Heart right ventricle (tissue), 16 donors: Measurements from ENCODE around the gene YIPF4. TPM values are rescaled to one million over a fixed set of nuclear protein-coding genes. Genes with fewer than 3 reads are reported as not detected.

Experiments
- ATAC-seq, 8 donors: fragments of 200-7000 bp; cut with Tn5 transposase; one replicate each; pipeline ENCODE4 v1.9.1; 2020; ENCODE audit warnings: mild to moderate bottlenecking in 8 of 8, moderate library complexity in 8 of 8, moderate number of reproducible peaks in 1 of 8
- DNase-seq, 2 donors: peaks; one replicate each; pipeline ENCODE4 v3.0.0-alpha.2; 2020
- H3K27ac ChIP-seq, 10 donors: fragments of 200-600 bp; sonication (generic) in 2 of 10; one replicate each; pipeline versions ENCODE4 v1.5.0 to v1.8.0; 2020 to 2022; ENCODE audit warnings: mild to moderate bottlenecking in 3 of 10
- H3K27me3 ChIP-seq, 7 donors: fragments of 200-600 bp; one replicate each; pipeline ENCODE4 v1.8.0; 2021 to 2022; ENCODE audit warnings: mild to moderate bottlenecking in 2 of 7
- H3K36me3 ChIP-seq, 9 donors: fragments of 200-600 bp; sonication (generic) in 1 of 9; one replicate each; pipeline versions ENCODE4 v1.5.0 to v1.8.0; 2020 to 2022; ENCODE audit warnings: mild to moderate bottlenecking in 2 of 9
- H3K4me1 ChIP-seq, 9 donors: fragments of 200-600 bp; sonication (generic) in 1 of 9; one replicate each; pipeline versions ENCODE4 v1.5.0 to v1.8.0; 2020 to 2022; ENCODE audit warnings: mild to moderate bottlenecking in 4 of 9
- H3K4me3 ChIP-seq, 10 donors: fragments of 200-600 bp; sonication (generic) in 2 of 10; one replicate each; pipeline versions ENCODE4 v1.5.0 to v1.8.0; 2020 to 2022; ENCODE audit warnings: mild to moderate bottlenecking in 7 of 10, moderate library complexity in 2 of 10
- H3K9me3 ChIP-seq, 11 donors: fragments of 200-600 bp in 10 of 11; sonication (generic) in 2 of 11; one replicate each; pipeline versions ENCODE4 v1.5.0 to v1.8.0; 2013 to 2022; ENCODE audit warnings: mild to moderate bottlenecking in 2 of 11, control low read depth in 1 of 11, moderate library complexity in 1 of 11
- WGBS, 2 donors: extraction: QIAGEN DNeasy Blood & Tissue Kit; methylation state at CpG; one replicate each; pipeline ENCODE4 v1.1.7; 2013; ENCODE audit warnings: inconsistent platforms in 1 of 2; 5-methylcytosine and 5-hydroxymethylcytosine counted together
- intact Hi-C, 10 donors: fragments of 100-400 bp; cut with DNase I; formaldehyde crosslinking; loops; one replicate each; pipeline versions ENCODE4 v1.11.1 to v1.14.2; 2022
- polyA plus RNA-seq, 2 donors: library from polyadenylated mRNA; stranded (reverse); fragments of 200-250 nt; gene quantifications; one replicate each; pipeline ENCODE4 v1.2.3, GENCODE V29; 2013
- total RNA-seq, 10 donors: library from RNA; stranded (reverse); fragmentation: NEBNext Ultra II Directional in 3 of 10; extraction: Animal tissue kit (Norgen Biotek cat#: 25700) in 3 of 10; gene quantifications; one replicate each; pipeline versions ENCODE4 v1.2.1 to v1.2.4, GENCODE V29; 2021 to 2023
- TF ChIP-seq, protein P1 (sequence below), 9 donors: fragments of 200-600 bp; sonication (generic) in 2 of 9; IDR thresholded peaks; one replicate each; pipeline versions ENCODE4 v1.5.0 to v1.8.0; 2021 to 2022; ENCODE audit warnings: antibody characterized with exemption in 9 of 9, mild to moderate bottlenecking in 5 of 9, moderate library complexity in 1 of 9
- donor health status: Arrhythmogenic right ventricular cardiomyopathy.
- donor health status: ischemic (EF 13 %, LVEDD 7.1; RV severe dilation, severe dysfunction).
- donor health status: healthy with polysubstance abuse.
- donor health status: DM: no; HTN: yes; CAD: no.
- donor health status: DM: no; HTN: no; CAD: no.
- donor health status: ischemic (EF 25% LVEDD 6.9; RV normal size, moderate dysfunction).
- donor health status: ischemic (EF 25% LVEDD 5.7; RV mildly dilated, moderate dysfunction).
- donor health status: healthy.
- donor health status: DM: yes; HTN: yes; CAD: no.
- donor health status: Ischemic cardiomyopathy.
- donor health status: ischemic (EF 35%, LVEDD 5.7; RV mildly dilated, moderate dysfunction).
- donor health status: nonischemic (EF 11% LVEDD 7.7; RV severe dilation, severe dysfunction).
- donor health status: DM: yes; HTN: yes; CAD: no.
- donor health status: PGD.
- donor health status: ischemic (EF 29% LVEDD 5.4; RV normal size, mild dysfunction).
- donor health status: nonischemic (EF 23%, LVEDD 6.1; RV moderate dilation, normal function).

Gene YIPF4
- total and polyA plus RNA-seq, 12 donors = 15.1 to 94.3 (median 64.7) TPM

DNA sequence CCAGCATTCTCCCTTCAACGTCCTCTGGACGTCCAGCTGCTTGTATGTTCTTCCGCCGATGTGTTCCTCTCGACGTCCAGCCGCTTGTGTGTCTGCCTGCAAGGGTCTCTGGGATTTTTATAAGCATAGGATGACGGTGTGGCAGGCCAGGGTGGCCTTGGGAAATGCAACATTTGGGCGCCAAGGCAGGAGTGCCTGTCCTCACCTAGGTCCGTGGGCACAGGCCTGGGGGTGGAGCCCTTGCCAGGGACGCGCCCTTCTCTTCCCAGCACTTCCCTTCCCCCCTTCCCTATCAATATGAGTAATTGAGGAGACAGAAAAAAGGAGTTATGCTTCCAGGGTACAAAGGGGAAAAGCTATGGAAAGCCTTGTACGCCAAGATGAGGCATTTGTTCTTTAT is 19.5 kb upstream of the YIPF4 start:
- H3K4me1 ChIP-seq = peaks cover 0 to 12% (median 0%) of the 10 kb centered on the region in 9 donors
- WGBS, 2 donors = 78 to 79% methylated on average over 13 of the region's 13 CpGs
- no peak overlapping the region for H3K4me3 ChIP-seq
- no peaks in the 10 kb centered on the region for H3K9me3 ChIP-seq
- intact Hi-C loops = no loop called here
- TF ChIP-seq, protein P1, sequence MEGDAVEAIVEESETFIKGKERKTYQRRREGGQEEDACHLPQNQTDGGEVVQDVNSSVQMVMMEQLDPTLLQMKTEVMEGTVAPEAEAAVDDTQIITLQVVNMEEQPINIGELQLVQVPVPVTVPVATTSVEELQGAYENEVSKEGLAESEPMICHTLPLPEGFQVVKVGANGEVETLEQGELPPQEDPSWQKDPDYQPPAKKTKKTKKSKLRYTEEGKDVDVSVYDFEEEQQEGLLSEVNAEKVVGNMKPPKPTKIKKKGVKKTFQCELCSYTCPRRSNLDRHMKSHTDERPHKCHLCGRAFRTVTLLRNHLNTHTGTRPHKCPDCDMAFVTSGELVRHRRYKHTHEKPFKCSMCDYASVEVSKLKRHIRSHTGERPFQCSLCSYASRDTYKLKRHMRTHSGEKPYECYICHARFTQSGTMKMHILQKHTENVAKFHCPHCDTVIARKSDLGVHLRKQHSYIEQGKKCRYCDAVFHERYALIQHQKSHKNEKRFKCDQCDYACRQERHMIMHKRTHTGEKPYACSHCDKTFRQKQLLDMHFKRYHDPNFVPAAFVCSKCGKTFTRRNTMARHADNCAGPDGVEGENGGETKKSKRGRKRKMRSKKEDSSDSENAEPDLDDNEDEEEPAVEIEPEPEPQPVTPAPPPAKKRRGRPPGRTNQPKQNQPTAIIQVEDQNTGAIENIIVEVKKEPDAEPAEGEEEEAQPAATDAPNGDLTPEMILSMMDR (IDR thresholded peaks at IDR 0.05) = no peak
- H3K36me3 ChIP-seq = peaks cover 0 to 18% (median 0%) of the 10 kb centered on the region in 9 donors
- H3K27me3 ChIP-seq = no peaks in the 10 kb centered on the region
- ATAC-seq = no peak
- no peak for DNase-seq
- H3K27ac ChIP-seq = no peak overlapping the region

DNA sequence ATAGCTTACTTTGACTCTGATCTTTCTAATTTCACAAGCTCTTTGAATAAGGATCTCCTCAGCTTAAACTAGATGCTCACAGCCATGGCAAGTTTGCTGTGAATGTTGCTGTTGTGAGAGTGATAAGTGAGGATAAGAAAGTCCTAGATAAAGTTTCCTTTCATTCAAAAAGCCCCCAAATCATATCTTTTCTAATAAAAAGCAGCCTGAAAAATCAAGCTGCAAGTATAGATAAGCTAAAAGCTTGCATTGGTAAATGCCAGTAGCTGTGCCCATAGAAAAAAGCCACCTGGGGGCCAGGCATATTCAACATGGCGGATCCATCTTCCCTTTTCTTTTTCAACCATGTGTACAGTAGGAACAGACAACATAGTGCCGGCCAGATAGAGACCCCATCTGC is 17.3 kb upstream of the YIPF4 start:
- ATAC-seq = no peak
- Histone ChIP-seq H3K27me3 (no peaks in the 10 kb centered on the region), H3K27ac (no peak overlapping the region), H3K4me3 (no peak overlapping the region), H3K36me3 (peaks cover 0 to 7% (median 0%) of the 10 kb centered on the region in 9 donors), H3K9me3 (no peaks in the 10 kb centered on the region), H3K4me1 (peaks cover 0 to 17% (median 0%) of the 10 kb centered on the region in 9 donors)
- intact Hi-C loops = no loop called here
- TF ChIP-seq, protein P1 (IDR thresholded peaks at IDR 0.05) = no peak
- DNase-seq = no peak
- WGBS, 2 donors = 77 to 84% methylated on average over 2 of the region's 2 CpGs

DNA sequence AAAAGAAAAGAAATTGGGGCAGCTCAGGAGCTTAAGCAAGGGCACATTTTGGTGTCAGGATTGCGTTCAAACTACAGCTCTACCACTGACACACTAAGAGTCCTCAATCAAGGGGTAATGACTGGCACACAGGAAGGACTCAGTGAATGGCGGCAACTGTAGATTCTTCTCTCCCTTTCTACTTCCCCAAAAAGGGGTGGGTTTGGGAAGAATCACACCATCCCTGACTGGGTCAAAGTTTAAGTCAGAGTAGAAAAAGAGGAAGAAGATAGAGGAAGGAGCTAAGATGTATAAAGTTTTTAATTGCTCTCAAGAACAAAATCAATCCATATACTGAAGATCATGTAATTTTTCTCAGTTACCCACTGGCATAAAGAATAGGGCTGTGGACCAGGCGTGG is 15.6 kb upstream of the YIPF4 start:
- Histone ChIP-seq H3K27ac (peak overlapping the region in 1 of 10 donors; percentile 93), H3K4me3 (peak overlapping the region in 1 of 10 donors; percentile 52), H3K36me3 (peaks cover 0 to 4% (median 0%) of the 10 kb centered on the region in 9 donors), H3K9me3 (no peaks in the 10 kb centered on the region), H3K4me1 (peaks cover 0 to 17% (median 0%) of the 10 kb centered on the region in 9 donors), H3K27me3 (no peaks in the 10 kb centered on the region)
- intact Hi-C loops = no loop called here
- peak in 6 of 8 donors; percentile 35 to 64 (median 58) for ATAC-seq
- WGBS, 2 donors = 84 to 95% methylated on average over 3 of the region's 3 CpGs
- DNase-seq = no peak
- TF ChIP-seq, protein P1 (IDR thresholded peaks at IDR 0.05) = no peak

DNA sequence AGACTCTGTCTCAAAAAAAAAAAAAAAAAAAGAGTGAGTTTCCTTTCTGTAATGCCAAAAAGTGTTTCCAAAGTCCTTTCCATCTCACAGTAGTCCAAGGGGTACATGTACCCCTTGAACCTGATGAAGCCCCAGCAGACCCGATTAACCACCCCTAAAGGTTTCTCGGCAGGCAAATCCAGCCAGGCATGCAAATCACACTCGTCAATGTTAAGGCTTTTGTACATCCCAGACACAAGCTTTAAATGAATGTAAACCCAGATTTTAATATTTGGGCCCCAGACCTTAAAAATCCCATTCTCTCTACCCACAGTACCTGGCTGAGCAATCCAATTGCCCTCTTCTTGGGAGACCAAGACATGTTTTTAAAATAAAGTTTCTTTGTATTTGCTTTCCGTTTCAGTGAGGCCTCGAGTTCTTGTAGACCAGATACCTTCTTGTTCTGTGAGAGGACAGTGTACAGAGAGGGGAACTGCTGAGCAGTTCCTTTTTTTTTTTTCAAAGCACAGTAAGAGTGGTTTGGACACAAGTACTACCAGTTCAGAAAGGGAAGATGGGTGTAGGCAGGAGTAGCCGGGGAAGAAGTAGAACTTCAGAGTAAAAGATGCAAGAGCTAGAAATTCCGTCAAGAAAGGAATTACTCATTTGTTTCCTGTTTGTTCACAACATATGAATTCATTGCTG is 13.1 kb upstream of the YIPF4 start, which contains the start of gene NLRC4:
Gene NLRC4 (minus strand): TSS at position 465 of the 684 bp plus-strand sequence. CDS start 8,111 bp downstream, outside the sequence.
- WGBS, 2 donors = 75 to 81% methylated on average over 7 of the region's 7 CpGs
- ATAC-seq (peak in 6 of 8 donors; percentile 53 to 71 (median 64)), DNase-seq (no peak)
- Histone ChIP-seq H3K4me3 (peak within 1 kb of the TSS in 2 of 10 donors; percentile 2 to 52), H3K9me3 (no peaks in the 10 kb centered on the region), H3K27me3 (peaks cover 0 to 5% (median 0%) of the 10 kb centered on the region in 7 donors), H3K36me3 (no peaks in the 10 kb centered on the region), H3K4me1 (peaks cover 0 to 23% (median 0%) of the 10 kb centered on the region in 9 donors), H3K27ac (peak within 1 kb of the TSS; percentile 13 to 93 (median 56))
- intact Hi-C loops = no loop called here
- TF ChIP-seq, protein P1 (IDR thresholded peaks at IDR 0.05) = no peak
